Islet of Langerhans (tissue), 1 donor: ENCODE data around the gene STAP2.

Source experiments
- FAIRE-seq: peaks from one replicate; lab custom pipeline; 2011; peaks lifted over from hg19 to GRCh38; lab: Jason Lieb, UNC

STAP2 gene

DNA sequence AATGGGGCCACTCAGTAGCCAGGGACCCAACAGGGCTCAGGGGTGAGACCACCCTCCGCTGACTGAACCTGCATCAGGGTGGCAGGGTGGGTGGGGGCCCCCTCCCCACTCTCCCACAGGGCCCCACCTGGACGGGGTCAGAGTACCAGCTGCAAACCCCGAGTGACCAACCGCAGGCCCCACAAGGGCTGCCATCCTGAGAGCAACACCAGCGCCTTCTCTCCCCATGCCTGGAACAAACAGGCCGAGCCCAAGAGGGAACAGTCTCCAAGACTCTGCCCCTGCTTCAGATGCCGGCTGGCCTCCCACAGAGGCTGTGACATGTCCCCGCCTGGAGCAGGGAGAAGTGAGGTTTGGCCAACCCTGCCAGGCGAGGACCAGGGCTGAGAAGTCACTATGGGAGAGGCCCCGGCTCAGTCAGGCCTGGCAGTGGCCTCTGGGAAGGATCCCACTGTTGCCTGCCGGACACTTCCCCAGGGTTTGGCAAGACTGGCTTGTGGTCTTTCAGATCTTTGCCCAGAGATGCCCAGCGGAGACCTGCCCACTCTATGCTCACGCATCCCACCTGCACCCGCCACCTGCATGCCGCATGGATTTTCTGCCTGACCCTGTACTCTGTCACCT is 31.9 kb upstream of the STAP2 start:
- FAIRE-seq: no peak

DNA sequence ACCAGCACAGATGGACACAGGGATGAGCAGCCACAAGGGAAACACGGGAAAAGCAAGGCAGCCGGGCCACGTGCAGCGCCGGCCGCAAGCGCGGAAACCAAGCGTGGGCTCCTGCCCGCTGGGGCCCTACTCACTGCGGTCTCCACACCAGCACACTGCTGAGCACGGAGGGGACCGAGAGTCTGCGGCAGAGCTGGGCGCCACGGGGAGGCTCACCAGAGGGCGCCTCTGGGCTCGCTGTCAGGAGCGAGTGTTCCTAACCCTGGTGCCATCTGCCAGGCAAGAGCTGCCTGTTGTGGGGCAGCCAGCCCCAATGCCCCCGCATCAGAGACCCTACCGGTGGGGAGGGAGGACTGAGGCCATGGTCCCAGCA is 31.2 kb upstream of the STAP2 start:
- FAIRE-seq: no peak

DNA sequence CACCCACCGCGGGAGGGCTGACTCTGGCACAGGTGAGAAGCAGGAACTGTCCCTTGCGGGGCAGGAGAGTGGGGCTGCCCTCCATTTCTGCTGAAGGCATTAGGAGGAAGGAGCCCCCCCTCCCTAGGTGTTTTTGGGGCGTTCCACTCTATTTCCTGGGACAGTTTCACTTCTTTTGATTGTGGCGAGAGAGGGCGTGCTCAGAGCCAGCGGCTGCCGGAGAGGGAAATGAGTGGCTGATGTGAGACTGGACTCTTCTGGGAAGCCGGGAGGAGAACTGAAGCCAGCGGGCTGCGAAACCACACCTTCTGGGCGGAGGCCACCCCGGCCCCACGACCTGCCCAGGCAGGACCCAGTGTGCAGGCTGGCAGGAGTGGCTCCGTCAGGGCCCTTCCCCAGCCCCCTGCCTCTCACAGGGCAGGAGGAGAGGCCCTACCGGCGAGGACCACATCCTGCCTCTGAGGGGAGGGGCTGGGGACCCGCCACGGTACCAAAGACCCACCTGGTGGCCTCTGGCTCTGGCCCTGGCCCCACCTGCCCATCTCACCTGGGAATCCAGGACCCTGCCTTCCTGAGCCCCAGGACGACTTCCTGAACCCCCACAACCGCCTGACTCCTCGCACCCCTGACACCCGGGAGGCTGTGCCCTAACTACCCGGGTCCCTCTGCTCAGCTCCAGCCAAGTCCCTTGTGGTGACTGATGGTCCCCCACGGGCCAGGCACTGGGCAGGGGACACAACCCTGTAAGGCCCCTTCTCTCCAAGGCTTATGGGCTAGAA is 30.7 kb upstream of the STAP2 start:
- no peak for FAIRE-seq

DNA sequence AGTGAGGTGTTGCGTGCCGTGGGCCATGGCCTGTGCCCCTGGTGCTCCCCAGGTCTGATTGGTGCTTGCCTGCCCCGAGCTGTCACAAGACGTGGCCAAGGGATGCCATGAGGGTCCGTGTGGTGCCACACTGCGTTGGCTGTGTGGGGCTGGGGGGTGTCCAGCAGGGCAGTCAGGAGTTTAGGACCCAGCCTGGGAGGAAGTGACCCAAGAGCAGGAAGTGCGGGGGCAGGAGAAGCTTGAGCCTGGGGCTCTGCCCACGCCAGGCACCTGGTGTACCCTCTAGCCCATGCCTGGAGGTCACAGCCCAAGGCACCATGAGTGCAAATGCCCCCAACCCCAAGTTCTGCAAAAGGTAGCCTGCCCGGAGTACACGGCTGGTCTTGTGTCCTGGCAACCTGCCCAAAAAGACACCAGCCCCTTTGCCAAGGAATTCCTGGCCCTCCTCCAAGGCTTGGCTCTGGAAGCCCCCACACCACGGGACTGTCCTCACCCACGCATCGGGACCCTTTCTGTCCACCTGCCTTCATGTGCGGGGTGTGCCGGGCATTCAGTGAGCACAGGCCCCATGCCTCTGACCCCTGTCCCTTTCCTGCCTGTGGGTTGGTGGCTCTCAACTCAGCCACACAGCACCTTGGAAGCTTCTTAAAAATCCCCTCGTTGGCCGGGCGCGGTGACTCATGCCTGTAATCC is 29.6 kb upstream of the STAP2 start:
- FAIRE-seq: no peak

DNA sequence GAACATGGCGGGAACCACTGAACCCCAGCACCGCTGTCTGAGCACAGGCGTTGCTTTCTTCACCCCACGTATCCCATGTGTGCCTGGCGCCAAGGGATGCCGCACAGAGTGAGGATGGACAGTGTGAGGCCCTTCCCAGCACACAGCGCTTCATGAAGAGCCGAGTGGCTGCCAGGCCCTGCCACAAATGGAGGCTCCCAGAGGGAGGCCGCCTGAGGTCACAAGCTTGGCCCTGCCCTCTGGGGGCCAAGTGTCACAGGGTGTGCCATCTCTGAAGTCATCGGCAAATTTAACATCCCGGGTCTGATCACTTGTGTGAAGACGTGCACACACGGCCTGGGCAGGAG is 29.1 kb upstream of the STAP2 start:
- no peak for FAIRE-seq

DNA sequence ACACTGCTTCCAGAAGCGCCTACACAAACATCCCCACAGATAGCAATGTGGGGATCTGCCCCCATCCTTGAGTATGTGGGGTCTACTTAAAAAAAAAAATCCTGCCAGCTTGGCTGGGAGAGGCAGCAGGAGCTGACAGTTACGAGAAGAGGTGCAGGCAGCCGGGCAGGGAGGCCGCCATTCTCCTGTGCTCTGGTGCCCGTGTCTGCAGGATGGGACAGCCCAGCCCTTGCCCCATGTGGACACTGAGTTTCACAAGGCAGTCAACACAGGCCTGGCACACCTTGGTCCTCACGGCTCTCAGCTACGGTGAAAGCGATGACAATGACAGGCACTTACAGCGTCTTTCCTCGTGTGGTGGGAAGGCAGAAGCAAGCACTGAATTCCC is 28.7 kb upstream of the STAP2 start:
- FAIRE-seq: no peak

DNA sequence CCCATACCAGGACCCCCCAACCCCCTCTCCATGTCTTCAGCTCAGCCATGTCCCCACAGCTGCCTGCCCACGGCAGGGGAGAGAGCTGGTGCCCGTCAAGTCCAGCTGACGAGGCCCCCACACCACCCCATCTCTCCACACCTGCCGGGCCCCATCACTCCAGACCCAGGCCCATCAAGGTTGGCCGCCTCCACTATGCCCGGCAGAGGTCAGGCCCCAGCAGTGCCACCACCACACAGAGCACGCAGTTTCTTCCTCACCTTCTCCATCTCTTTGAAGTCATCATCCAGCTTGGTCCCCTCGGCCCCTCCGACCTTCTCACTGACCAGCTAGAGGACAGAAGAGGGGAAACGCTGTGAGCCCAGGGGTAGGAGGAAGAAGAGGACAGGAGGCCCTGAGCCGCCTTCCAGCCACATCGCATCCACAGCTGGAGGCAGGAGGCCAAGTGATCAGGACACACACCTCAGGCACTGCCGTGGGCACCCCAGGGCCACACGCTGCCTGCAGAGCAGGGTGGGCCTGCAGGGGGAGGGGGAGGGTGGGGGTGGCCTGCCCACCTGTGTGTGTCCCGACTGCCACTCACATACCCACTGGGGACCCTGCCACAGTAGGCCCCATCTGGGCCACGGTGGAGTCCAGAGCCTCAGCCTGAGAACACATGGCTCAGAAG is 28.2 kb upstream of the STAP2 start:
- no peak for FAIRE-seq

DNA sequence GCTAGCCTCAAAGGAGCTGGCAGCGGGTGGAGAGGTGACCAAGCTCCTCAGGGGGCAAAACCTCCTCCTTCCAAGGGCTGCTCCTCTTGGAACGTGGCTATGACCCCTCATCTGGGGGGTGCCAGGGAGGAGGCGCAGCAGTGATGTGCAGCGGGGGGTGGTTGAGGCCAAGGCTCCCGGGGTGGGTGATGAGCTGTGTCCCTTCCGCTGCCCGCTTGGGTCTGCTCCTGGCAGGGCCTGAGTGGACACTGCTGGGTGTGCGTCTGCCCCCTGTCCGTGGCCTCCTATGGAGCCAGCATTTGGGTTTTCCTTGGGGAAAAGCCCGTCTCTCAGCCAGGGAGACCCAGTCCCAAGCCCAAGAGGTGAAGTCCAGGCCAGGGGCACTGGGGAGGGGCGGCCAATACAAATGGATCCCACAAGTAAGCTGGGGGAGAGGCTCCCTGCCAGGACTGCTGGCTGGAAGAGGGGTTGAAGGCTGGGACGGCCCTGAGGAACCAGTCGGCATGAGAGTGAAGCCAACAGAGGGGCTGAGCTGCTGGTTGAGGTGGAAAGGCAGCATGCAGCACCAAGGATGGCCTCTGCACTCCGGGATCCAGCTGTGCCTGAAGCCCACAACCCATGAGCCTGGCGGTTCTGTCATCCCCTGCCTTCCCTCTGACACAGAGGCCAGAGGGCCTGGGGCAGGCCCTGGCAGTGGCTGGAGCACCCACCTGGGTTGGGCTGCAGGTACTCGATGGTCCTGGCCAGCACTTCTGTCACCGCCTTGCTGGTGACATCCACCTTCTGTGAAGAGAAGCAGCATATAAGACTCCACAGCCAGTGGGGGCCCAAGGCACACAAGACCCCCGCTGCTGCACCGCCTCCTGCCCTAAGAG is 27.4 kb upstream of the STAP2 start:
- no peak for FAIRE-seq

DNA sequence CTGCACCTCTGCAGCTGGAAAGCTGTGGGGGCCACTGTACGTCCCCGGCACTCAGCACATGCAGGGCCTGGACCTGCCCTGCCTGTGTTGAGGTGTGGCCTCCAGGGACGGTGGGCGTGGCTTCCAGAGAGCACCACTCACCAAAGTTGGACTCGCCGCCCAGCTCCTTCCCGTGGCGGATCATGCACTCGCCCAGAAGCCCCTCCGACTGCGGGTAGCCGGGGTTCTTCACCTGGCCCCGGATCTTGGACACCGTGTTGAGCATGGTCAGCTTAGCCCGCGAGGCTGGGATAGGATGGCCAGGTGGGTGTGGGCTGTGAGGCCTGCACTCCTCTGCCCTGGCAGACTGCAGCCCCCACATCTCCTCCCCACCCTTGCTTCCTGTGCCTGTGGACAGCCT is 26.7 kb upstream of the STAP2 start:
- FAIRE-seq: no peak

DNA sequence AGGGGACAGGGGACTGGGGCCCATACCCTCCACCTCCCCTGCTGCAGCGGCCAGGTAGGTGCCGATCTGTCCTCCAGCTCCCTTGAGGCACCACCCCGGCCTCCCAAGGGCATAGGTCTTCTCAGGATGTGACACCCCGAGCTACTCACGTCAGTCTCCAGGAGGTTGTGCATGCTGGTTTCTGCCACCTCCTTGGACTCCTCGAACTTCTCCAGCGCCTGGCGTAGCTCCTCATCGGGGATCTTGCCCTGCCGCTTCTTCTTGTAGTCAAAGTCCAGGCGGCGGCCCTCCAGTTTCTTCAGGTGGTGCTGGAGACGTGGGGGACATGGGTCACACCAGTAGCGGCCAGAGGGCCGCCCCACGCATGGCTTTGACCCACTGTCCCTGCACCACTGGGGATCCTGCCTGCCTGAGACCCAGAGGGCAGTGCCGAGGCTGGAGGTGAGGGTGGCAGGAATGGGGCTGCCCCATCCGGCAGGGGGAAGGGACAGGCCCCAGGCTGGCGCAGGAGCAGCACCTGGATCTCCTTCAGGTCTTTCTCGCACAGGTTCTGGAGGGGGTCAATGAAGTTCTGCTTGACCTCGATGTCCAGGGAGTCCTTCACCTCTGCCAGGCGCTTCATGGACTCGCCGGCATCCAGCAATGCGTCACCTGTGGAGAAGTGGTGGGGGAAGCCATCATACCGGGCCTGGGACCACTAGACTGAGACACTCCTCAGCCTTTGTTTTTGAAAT is 25.1 kb upstream of the STAP2 start:
- FAIRE-seq: no peak

DNA sequence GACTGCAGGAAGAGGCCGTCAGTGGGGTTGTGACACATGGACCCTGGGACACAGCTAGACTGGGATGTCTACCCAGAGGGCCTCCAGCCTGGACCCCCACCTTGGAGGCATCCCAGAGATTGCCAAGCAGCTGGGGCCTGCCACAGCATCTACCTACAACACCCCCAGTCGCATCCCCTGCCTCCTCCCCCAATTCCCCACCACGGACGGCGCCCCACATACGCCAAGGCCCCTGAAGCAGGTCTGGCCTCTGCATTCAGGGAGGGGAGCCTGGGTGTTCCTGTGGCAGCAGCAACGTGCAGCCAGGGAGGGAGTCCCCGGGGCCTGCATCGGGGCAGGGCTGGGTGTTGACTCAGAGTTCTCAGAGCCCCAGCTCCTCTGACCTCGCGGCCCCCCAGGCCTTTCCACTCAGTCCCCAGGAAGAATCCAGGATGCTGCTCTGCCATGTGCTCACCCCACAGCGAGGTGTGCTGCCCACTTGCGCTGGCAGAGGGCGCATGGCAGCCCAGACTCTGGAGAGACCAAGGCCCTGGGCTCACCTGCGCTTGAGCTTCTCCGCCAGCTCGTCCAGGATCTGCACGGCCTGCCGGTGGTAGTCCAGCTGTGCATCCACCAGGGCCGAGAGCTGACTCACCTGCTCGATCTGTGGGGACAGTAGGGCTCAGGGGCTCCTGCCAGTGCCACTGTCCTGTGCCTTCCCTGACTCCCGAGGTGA is 24.4 kb upstream of the STAP2 start:
- no peak for FAIRE-seq

DNA sequence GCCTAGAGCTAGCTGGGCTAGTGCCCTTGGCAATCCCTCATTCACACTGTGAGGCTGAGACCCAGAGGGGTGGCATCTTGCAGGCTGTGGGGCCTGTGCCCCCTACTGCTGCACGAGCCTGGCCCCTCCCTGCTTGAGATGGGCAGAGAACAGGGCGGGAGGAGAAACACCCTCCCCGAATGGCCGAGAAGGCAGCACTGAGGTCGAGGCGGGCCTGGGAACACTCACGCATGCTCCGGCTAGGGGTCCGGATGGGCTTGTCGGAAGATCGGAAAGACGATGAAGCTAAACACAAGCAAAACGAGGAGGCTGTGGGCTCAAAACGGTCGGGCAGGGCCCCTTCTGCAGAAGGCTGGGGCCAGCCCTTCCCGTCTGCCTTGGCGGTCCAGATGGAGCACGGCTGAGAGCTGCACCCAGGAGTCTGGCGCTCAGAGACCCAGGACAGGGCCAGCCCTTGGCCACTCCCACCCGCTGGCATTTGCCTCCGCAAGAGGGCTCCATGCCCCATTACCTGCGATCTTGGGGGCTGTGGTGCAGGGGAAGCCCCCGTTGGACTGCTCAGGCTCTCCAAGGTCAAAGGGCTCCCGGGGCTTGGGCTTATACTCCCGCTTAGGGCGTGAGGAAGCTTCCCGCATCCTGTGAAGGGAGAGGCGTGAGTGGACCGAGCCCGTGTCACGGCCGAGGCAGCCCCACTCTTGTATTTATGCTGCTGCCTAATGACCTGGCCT is 23.6 kb upstream of the STAP2 start:
- no peak for FAIRE-seq

DNA sequence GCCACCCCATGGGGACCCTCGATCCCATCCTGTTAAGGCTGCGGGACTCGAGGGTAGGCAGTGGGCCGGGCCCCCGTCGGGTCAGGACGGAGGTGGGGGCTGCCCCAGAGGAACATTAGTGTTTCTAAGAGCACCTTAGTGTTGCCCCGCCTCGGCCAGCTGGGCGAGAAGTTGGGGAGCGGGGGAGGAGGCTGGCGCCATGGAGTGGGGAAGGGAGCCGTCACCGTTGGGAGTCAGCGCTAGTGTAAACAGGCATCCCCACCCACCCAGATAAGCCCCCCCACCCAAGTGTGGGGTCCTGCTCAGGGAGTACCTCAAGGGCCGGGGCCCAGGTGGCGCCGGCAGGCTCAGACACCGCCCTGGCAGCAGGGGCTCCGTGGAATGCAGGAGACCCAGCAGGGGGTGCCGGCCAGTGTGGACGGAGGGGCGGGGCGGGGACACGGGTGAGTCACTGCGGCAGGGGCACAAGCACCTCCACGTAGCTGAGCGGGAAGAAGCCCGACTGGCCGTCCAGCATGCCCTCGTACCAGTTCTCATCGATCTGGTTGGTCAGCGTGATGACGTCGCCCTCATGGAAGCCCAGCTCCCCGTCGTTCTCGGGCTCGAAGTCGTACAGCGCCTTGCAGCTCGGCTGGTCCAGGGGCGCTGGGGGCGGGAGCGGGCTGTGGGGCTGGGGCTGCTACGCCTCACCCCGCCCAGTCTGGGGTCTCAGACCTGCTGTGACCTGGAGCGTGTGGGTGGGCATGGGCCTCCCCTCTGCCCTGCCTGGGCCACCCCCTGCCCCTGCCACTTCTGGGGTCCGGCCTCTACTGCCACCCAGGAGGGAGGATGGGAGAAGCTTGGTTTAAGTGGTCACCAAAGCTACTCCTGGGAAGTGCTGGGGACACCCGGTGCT is 22.8 kb upstream of the STAP2 start:
- no peak for FAIRE-seq

DNA sequence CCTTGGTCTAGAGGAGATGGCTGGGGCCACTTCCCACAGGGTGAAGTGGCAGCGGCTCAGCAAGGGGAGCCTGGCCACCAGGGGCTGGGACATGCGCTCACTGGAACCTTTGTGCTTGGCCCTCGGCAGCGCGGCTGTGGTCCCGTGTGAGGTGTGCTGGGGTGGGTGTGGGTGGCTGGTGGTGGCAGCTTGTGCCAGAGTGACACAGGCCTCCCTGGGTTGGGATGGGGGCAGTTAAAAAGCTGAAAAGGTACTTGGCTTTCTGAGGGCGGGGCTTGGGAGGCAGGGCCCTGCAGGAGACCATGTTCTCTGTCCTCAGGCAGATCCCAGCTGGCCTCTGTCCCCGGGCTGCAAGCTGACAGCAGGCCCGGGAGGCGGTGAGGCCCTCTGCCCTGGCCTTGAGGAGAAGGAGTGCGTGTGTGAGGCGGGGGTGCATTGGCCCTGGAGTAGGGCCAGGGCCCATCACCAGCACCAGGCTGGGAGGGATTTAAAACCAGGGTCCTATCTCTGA is 22.1 kb upstream of the STAP2 start:
- FAIRE-seq: no peak

DNA sequence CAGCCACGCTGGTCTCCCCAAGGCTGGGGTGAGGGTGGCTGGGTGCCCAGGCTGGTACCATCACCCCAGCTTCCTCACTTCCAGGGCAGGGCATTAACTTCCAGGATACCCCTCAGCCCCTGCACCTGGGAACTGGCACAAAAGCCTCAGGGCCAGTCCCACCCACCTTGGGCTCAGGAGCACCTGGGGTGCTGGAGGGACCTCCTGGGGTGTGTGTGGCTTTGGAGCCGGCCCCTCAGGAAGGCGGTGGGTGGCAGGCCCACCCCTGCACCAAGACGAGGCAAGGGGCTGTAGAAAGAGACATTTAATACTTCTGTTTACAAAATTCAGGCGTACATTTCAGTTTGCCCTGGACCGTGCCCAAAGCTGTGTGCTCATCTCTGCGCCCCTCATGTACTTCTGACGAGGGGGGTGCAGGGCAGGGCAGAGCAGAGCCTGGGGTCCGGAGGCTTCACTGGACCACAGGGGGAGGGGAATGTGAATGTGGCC is 21.5 kb upstream of the STAP2 start:
- FAIRE-seq: no peak

DNA sequence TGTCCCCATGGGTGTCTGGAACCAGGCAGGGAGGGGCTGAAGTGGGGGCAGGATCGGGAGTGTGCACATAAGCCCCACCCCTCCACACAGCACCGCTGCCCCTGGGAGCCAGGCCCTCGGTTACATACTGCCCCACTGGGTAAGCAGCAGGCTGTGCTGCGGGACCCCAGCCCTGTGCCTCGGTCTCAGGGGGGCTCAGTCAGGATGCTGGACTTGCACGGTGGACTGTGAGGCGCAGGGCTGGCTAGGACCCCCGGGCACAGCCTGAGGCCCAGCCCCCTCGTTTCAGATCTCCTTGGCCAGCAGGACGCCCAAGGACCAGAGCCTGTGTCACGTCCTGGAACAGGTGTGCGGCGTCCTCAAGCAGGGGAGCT is 21.0 kb upstream of the STAP2 start:
- FAIRE-seq: no peak

DNA sequence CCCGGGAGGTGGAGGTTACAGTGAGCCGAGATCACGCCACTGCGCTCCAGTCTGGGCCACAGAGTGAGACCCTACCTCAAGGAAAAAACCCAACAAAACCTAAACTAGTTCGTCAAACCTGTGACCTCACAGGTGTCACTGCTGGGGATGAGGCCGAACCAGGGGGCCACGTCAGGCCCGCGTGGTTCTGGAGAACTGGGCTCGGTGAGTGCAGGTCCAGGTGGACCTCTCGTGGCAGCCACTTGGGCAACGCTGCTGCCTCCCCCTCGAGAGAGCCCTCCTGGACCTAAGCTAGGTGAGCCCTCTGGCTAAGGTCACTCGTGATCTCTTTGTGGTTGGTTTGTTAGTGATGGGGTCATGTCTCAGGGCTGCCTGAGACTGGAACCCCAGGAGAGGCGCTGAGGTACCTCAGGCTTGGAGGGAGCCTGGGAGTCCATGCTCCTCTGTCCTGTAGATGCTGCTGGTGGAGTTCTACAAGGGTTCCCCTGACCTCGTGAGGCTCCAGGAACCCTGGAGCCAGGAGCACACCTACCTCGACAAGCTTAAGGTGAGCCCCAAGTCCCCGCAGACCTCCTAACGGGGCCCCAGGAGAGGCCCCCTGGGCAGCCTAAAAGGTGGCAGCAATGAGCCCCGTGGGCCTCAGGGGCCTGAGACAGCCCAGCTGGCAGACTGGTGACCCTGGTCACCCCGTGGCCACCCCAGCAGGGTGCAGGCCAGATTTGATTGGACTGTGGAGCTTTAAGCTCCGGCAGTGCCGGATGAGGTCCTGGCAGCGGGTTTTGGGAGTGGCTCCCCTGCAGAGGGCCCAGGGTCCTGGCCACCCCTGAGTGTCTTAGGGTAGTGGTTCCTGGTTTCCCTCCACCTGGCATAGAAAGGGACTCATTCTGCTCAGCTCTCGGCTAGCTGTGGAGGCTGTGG is 20.3 kb upstream of the STAP2 start:
- no peak for FAIRE-seq

DNA sequence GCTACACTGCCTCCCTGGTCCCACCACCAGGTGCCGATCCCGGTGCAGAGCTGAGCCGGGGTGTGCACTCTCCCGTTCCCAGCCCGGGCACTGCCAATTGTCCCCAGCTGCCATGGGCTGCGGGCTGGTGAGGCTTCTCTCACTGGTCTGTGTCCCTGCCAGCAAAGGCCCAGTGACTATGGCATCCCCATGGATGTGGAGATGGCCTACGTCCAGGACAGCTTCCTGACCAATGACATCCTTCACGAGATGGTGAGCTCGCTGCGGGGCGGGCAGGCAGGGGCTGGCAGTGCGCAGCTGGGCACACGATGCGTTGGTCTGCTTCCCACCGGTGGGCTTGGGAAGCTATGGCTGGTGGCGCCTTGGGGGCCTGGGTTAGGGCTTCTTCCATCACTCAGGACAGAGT is 19.3 kb upstream of the STAP2 start:
- FAIRE-seq: no peak
